Thyroid gland (tissue), 4 donors: Measurements from ENCODE around the gene NR6A1.

Experiments
- CTCF ChIP-seq, 6 experiments: fragments of 200-600 bp in 3 of 6; fragments of 450-650 bp in 3 of 6; sonication (generic) in 3 of 6; IDR thresholded peaks; one replicate each; pipeline ENCODE4 v1.5.1; 2016 to 2019; ENCODE audit warnings: antibody characterized with exemption in 6 of 6, mild to moderate bottlenecking in 2 of 6, inconsistent platforms in 1 of 6, moderate library complexity in 1 of 6
- POLR2A ChIP-seq, 2 donors: fragments of 450-650 bp; IDR thresholded peaks; one replicate each; pipeline ENCODE4 v1.6.1; 2017; ENCODE audit warnings: antibody characterized with exemption in 2 of 2, mild to moderate bottlenecking in 2 of 2, moderate library complexity in 1 of 2

- TF ChIP-seq CTCF (IDR thresholded peaks at IDR 0.05) (no peak), POLR2A (IDR thresholded peaks at IDR 0.05) (no peak)
Measured at GRCh38 chr9:124485936-124486335, 285.2 kb downstream of the NR6A1 start.
